ENCODE measurements around the gene MYO5C.

MYO5C gene

DNA sequence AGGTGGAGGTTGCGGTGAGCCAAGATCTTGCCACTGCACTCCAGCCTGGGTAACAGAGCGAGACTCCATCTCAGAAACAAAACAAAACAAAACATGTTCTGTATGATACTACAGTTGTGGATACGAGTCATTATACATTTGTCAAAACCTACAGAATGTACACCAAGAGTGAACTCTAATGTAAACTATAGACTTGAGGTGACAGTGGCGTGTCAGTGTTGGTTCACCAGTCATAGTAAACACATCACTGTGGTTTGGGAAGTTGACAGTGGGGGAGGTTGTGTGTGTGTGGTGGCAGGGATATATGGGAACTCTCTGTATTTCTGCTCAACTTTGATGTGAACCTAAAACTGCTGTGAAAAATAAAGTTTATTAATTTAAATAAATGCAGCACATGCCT, 71.4 kb downstream of the MYO5C start:
- H3K4me1 Mint-ChIP-seq = peaks cover 22% of the 10 kb centered on the region
- no peaks in the 10 kb centered on the region for H3K27me3 Mint-ChIP-seq
- ATAC-seq (replicated peaks; ENCODE audit: extremely low read depth, poor library complexity, severe bottlenecking) (no peak), DNase-seq (ENCODE audit: low spot score in 2 of 2) (no peak)
- peaks cover 2% of the 10 kb centered on the region for H3K36me3 Mint-ChIP-seq (ENCODE audit: insufficient read depth)
- H3K9me3 Mint-ChIP-seq = no peaks in the 10 kb centered on the region
- H3K4me3 Mint-ChIP-seq = no peak overlapping the region
- no peak overlapping the region for H3K27ac Mint-ChIP-seq (ENCODE audit: low read depth)

- H3K4me1 Mint-ChIP-seq = peaks cover 22% of the 10 kb centered on the region
- H3K27ac Mint-ChIP-seq (ENCODE audit: low read depth) = peak overlapping the region; percentile 84
- no peaks in the 10 kb centered on the region for H3K9me3 Mint-ChIP-seq
- ATAC-seq (replicated peaks; ENCODE audit: extremely low read depth, poor library complexity, severe bottlenecking) (peak; percentile 61), DNase-seq (ENCODE audit: low spot score in 2 of 2) (no peak)
- peak overlapping the region; percentile 83 for H3K4me3 Mint-ChIP-seq
- H3K27me3 Mint-ChIP-seq = no peaks in the 10 kb centered on the region
- peaks cover 2% of the 10 kb centered on the region for H3K36me3 Mint-ChIP-seq (ENCODE audit: insufficient read depth)
These were observed 73.9 kb downstream of the MYO5C start for GRCh38 chr15:52221730-52222129.

GRCh38 chr15:52220937-52221660, 74.5 kb downstream of the MYO5C start:
- no peaks in the 10 kb centered on the region for H3K9me3 Mint-ChIP-seq
- H3K4me3 Mint-ChIP-seq = peak overlapping the region; percentile 83
- no peaks in the 10 kb centered on the region for H3K27me3 Mint-ChIP-seq
- DNase-seq (ENCODE audit: low spot score in 2 of 2) = no peak
- peak overlapping the region; percentile 84 for H3K27ac Mint-ChIP-seq (ENCODE audit: low read depth)
- peak; percentile 59 for ATAC-seq (replicated peaks; ENCODE audit: extremely low read depth, poor library complexity, severe bottlenecking)
- peaks cover 22% of the 10 kb centered on the region for H3K4me1 Mint-ChIP-seq
- H3K36me3 Mint-ChIP-seq (ENCODE audit: insufficient read depth) = peaks cover 2% of the 10 kb centered on the region

DNA sequence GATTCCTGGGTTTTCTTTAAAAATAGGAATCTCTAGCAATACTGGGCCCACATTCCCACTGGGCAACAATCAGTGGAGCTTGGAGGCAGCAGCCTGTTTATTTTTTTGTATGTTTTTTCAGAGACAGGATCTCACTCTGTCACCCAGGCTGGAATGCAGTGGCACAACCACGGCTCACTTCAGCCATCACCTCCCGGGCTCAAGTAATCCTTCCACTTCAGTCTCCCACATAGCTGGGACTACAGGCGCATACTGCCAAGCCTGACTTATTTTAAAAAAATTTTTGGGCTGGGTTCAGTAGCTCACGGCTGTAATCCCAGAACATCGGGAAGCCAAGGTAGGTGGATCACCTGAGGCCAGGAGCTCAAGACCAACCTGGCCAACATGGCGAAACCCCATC, 75.4 kb downstream of the MYO5C start:
- no peak for ATAC-seq (replicated peaks; ENCODE audit: extremely low read depth, poor library complexity, severe bottlenecking)
- Mint-ChIP-seq H3K4me1 (peaks cover 22% of the 10 kb centered on the region), H3K9me3 (no peaks in the 10 kb centered on the region), H3K27me3 (no peaks in the 10 kb centered on the region), H3K27ac (ENCODE audit: low read depth) (no peak overlapping the region), H3K36me3 (ENCODE audit: insufficient read depth) (peaks cover 2% of the 10 kb centered on the region), H3K4me3 (no peak overlapping the region)
- no peak for DNase-seq (ENCODE audit: low spot score in 2 of 2)

- ATAC-seq (replicated peaks; ENCODE audit: extremely low read depth, poor library complexity, severe bottlenecking) = no peak
- Mint-ChIP-seq H3K36me3 (ENCODE audit: insufficient read depth) (peaks cover 2% of the 10 kb centered on the region), H3K4me3 (no peak overlapping the region), H3K27me3 (no peaks in the 10 kb centered on the region), H3K9me3 (no peaks in the 10 kb centered on the region), H3K4me1 (peaks cover 22% of the 10 kb centered on the region), H3K27ac (ENCODE audit: low read depth) (no peak overlapping the region)
- no peak for DNase-seq (ENCODE audit: low spot score in 2 of 2)
These were observed 76.8 kb downstream of the MYO5C start for GRCh38 chr15:52218816-52219215.

DNA sequence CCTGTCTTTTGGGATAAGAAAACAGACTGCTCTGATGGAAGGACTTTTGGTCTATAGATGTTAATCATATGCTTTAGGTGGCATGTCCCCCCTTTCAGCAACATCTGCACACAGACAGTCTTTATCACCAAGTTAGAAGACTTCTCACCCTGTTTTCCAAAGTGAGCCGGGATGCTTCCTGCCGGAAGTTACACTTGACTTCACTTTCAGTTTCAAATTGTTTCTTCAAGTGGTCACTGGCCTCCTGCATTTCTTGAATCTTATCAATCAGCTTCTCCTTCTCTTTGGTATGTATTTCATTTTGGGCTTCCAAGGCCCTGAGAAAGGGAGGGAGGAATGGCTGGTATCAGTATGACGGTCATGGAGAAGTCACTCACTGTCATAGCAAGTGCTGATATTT, 77.2 kb downstream of the MYO5C start:
- no peaks in the 10 kb centered on the region for H3K27me3 Mint-ChIP-seq
- peaks cover 22% of the 10 kb centered on the region for H3K4me1 Mint-ChIP-seq
- peaks cover 2% of the 10 kb centered on the region for H3K36me3 Mint-ChIP-seq (ENCODE audit: insufficient read depth)
- H3K27ac Mint-ChIP-seq (ENCODE audit: low read depth) = peak overlapping the region; percentile 30
- ATAC-seq (replicated peaks; ENCODE audit: extremely low read depth, poor library complexity, severe bottlenecking) (no peak), DNase-seq (ENCODE audit: low spot score in 2 of 2) (no peak)
- H3K4me3 Mint-ChIP-seq = no peak overlapping the region
- no peaks in the 10 kb centered on the region for H3K9me3 Mint-ChIP-seq

GRCh38 chr15:52217186-52217585, 78.4 kb downstream of the MYO5C start:
- no peaks in the 10 kb centered on the region for H3K27me3 Mint-ChIP-seq
- ATAC-seq (replicated peaks; ENCODE audit: extremely low read depth, poor library complexity, severe bottlenecking) = no peak
- no peak for DNase-seq (ENCODE audit: low spot score in 2 of 2)
- no peak overlapping the region for H3K4me3 Mint-ChIP-seq
- no peaks in the 10 kb centered on the region for H3K36me3 Mint-ChIP-seq (ENCODE audit: insufficient read depth)
- H3K4me1 Mint-ChIP-seq = peaks cover 16% of the 10 kb centered on the region
- no peak overlapping the region for H3K27ac Mint-ChIP-seq (ENCODE audit: low read depth)
- no peaks in the 10 kb centered on the region for H3K9me3 Mint-ChIP-seq

DNA sequence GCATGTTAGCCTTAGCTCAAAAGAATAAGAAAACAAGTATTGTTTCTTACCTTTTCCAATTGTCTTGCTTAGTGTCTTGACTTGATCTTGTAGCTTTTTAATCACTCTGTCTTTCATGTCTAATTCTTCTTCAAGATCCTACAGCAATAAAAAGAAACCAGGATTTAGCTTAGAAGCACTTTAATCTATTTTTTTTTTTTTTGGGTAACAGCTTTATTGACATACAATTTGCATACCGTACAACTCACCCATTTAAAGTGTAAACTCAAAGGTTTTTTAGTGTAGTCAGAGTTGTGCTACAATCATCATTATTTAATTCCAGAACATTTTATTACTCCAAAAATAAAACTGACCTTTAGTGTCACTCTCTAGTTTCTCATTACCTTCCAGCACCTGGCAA, 81.1 kb downstream of the MYO5C start:
- H3K27me3 Mint-ChIP-seq = no peaks in the 10 kb centered on the region
- H3K27ac Mint-ChIP-seq (ENCODE audit: low read depth) = no peak overlapping the region
- H3K4me3 Mint-ChIP-seq = no peak overlapping the region
- ATAC-seq (replicated peaks; ENCODE audit: extremely low read depth, poor library complexity, severe bottlenecking) (no peak), DNase-seq (ENCODE audit: low spot score in 2 of 2) (no peak)
- no peaks in the 10 kb centered on the region for H3K9me3 Mint-ChIP-seq
- no peaks in the 10 kb centered on the region for H3K4me1 Mint-ChIP-seq
- H3K36me3 Mint-ChIP-seq (ENCODE audit: insufficient read depth) = no peaks in the 10 kb centered on the region

- Mint-ChIP-seq H3K4me3 (no peak overlapping the region), H3K4me1 (peaks cover 2% of the 10 kb centered on the region), H3K27me3 (no peaks in the 10 kb centered on the region), H3K27ac (ENCODE audit: low read depth) (no peak overlapping the region), H3K36me3 (ENCODE audit: insufficient read depth) (no peaks in the 10 kb centered on the region), H3K9me3 (no peaks in the 10 kb centered on the region)
- no peak for ATAC-seq (replicated peaks; ENCODE audit: extremely low read depth, poor library complexity, severe bottlenecking)
- no peak for DNase-seq (ENCODE audit: low spot score in 2 of 2)
These were observed 82.4 kb downstream of the MYO5C start for GRCh38 chr15:52213206-52213605.

GRCh38 chr15:52208306-52208946, 87.2 kb downstream of the MYO5C start:
- ATAC-seq (replicated peaks; ENCODE audit: extremely low read depth, poor library complexity, severe bottlenecking) (peak; percentile 95), DNase-seq (ENCODE audit: low spot score in 2 of 2) (peak; percentile 68 to 71)
- H3K9me3 Mint-ChIP-seq = no peaks in the 10 kb centered on the region
- no peaks in the 10 kb centered on the region for H3K27me3 Mint-ChIP-seq
- H3K4me1 Mint-ChIP-seq = peaks cover 5% of the 10 kb centered on the region
- no peak overlapping the region for H3K4me3 Mint-ChIP-seq
- H3K36me3 Mint-ChIP-seq (ENCODE audit: insufficient read depth) = no peaks in the 10 kb centered on the region
- no peak overlapping the region for H3K27ac Mint-ChIP-seq (ENCODE audit: low read depth)

GRCh38 chr15:52207191-52207590, 88.4 kb downstream of the MYO5C start:
- H3K36me3 Mint-ChIP-seq (ENCODE audit: insufficient read depth) = no peaks in the 10 kb centered on the region
- H3K27me3 Mint-ChIP-seq = no peaks in the 10 kb centered on the region
- DNase-seq (ENCODE audit: low spot score in 2 of 2) (no peak), ATAC-seq (replicated peaks; ENCODE audit: extremely low read depth, poor library complexity, severe bottlenecking) (no peak)
- H3K4me1 Mint-ChIP-seq = peaks cover 5% of the 10 kb centered on the region
- H3K4me3 Mint-ChIP-seq = no peak overlapping the region
- H3K27ac Mint-ChIP-seq (ENCODE audit: low read depth) = peak overlapping the region; percentile 5
- H3K9me3 Mint-ChIP-seq = no peaks in the 10 kb centered on the region

DNA sequence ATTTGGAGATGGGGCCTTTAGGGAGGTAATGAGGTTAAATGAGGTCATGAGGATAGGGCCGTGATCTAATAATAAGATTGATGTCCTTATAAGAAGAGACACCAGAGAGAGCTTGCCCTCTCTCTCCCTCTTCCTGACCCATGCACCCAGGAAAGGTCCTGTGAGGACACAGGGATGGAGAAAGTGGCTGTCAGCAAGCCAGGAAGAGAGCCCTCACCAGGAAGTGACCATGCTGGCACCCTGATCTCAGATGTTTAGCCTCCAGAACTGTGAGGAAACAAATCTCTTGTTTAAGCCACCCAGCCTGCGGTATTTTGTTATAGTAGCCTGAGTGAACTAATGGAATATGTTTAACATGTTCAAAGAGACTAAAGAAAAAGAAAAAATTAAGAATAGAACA, 89.2 kb downstream of the MYO5C start:
- Mint-ChIP-seq H3K36me3 (ENCODE audit: insufficient read depth) (no peaks in the 10 kb centered on the region), H3K27me3 (no peaks in the 10 kb centered on the region), H3K27ac (ENCODE audit: low read depth) (no peak overlapping the region), H3K9me3 (no peaks in the 10 kb centered on the region), H3K4me1 (peaks cover 5% of the 10 kb centered on the region), H3K4me3 (no peak overlapping the region)
- DNase-seq (ENCODE audit: low spot score in 2 of 2) = no peak
- no peak for ATAC-seq (replicated peaks; ENCODE audit: extremely low read depth, poor library complexity, severe bottlenecking)

- H3K4me1 Mint-ChIP-seq = peaks cover 5% of the 10 kb centered on the region
- H3K9me3 Mint-ChIP-seq = no peaks in the 10 kb centered on the region
- H3K4me3 Mint-ChIP-seq = no peak overlapping the region
- H3K36me3 Mint-ChIP-seq (ENCODE audit: insufficient read depth) = no peaks in the 10 kb centered on the region
- H3K27ac Mint-ChIP-seq (ENCODE audit: low read depth) = no peak overlapping the region
- DNase-seq (ENCODE audit: low spot score in 2 of 2) (no peak), ATAC-seq (replicated peaks; ENCODE audit: extremely low read depth, poor library complexity, severe bottlenecking) (no peak)
- no peaks in the 10 kb centered on the region for H3K27me3 Mint-ChIP-seq
These were observed 90.9 kb downstream of the MYO5C start for GRCh38 chr15:52204657-52205056.
